Mucosa of gallbladder (tissue), 1 donor: ENCODE data around the gene PAX7. TPM values are rescaled to one million over a fixed set of nuclear protein-coding genes. Genes with fewer than 3 reads are reported as not detected.

ENCODE experiments used
- DNase-seq: peaks from one replicate; pipeline ENCODE4 v3.0.0-alpha.2; 2020; ENCODE audit warnings: low spot score
- total RNA-seq: library from RNA; stranded (reverse); gene quantifications from one replicate; pipeline ENCODE4 v1.2.1, GENCODE V29; 2021
- donor health status: DM: no; HTN: no; CAD: no.

Gene PAX7
- total RNA-seq, 1 donor from 2014 or later = not detected

GRCh38 chr1:18640228-18641004, 9.8 kb downstream of the PAX7 start:
- no peak for DNase-seq

DNA sequence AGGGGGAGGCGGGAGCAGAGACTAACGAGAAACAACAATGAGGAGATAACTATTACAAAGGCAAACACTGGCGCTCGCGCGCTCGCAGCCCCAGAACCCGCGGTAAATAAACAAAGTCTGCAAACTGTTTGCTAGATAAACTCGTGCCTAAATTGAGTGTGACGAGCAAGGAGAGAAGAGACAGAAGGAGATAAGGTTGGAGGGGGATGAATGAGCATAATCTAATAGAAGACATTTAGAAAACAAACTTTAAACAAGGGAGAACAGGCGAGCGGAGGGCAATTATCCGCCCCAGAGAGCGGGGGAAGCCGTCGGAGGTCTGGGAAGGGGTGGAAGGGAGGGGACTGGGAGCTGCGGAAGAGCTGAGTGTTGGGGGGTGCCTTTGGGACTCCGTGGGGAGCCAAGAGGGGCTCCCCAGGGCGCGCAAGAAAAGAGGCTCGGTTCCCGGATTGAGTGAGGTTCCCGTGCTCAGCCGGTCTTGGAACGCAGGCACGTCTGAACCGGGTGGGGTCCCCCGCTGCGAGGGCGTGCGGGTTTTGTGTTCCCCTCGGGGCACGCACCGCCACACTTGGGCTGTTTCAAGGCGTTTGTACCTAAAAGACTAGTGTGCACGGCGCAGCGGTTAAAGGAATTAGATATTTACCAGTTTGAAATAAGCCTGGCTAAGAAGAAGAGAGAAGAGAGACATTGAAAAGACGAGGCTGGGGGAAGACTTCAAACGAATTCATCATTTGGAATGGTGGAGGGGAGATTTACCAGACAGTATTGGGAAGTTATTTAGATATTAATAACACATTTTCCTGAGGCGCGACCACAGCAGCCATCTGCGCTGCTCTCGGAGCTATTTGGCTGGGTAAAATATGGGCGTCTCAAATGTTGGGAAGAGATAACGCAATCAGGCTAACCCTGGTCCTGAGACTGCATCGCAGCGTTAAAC, 10.6 kb downstream of the PAX7 start:
- DNase-seq = no peak

DNA sequence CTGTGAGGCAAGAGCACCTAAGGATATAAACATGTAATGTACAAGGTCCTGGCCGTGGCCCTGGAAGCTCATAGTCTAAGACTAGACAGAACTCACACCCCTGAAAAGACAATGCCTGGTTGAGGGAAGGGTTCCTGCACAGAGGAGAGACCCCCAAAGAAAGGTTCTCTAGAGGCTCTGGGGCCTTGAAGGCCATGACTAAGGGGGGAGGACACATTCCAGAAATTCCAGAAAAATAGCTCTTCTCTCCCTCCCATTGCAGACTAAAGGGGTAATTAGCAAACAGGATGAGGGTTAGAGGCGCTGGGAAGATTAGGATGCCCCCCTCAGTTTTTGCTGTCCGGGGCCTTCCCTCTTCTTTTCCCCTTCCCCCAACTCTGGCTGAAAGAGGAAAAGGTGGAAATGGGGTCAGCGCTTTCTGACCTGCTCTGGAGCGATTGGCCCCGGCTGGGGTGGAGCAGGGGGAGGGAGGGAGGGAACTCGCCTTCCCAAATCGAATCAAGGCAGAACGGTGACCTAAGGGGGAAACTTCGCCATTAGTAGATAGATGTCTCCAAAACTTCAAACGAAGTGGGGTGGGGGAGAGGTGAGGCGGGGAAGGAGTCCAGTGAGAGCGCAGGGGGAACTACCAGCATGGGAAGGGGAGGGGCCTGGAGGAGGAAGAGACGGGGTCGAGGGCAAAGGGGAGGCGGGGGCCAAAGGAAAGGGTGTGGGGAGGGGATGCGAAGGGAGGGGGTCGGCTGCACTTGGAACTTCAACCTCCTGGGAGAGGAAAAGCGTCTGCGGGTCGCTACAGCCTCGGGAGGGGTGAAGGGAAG, 11.8 kb downstream of the PAX7 start:
- no peak for DNase-seq

DNA sequence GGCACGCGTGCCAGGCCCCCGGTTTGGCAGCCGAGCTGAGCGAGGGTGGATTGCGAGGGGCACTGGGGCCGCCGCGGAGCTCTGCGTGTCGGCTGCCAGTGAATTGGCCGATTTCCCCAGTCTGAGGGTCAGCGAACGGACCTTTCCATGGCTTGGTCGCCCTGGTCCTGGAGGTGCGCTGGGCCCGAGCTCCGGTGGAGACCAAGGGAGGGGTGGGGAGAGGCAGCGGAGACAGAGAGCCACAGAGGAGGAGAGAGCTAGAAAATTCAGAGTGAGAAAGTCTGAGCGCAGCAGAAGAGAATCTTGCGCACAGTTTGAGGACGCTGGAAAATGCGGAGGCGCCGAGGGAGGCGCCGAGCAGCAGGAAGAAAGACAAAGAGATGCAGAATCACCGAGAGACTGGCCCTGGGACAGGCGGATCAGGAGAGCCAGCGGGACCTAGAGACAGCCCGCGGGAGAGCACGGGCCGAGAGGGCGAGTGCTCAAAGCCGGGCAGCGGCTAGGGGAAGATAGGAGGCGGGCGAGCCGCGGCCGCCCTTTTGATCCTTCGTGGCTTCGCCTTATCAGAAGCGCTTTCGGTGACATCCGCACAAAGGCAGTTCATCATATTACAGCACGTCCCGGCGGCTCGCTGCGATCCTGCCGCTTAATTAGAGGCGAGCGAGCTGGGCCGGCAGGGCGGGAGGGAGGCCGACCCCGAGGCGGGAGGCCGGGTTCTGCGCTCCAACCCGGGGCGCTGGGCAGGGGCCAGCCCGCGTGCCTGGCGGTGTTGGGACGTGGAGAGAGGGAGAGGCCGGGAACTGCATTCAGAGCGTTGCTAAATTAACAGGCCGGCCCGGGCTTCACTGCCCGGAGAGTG, 12.7 kb downstream of the PAX7 start:
- no peak for DNase-seq

GRCh38 chr1:18644013-18644399, 13.4 kb downstream of the PAX7 start:
- DNase-seq = no peak

DNA sequence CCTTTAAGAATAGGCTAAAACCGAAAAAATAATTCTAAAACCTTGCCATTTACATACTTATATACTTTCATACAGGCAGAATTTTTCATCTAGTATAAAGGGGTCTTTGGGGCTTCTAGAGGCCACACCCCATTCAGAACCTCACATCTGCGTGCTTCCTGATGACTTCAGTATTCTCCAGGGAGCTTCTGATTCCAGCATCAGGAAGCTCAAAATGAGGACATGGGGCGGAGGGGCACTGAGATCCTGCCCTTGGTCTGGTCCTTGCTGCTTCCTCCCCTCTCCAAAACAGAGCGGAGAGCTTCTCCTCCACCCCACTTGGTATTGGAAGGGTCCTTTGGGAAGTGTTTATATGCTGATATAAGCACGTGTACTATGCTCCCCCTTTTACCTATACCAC, 13.8 kb downstream of the PAX7 start:
- no peak for DNase-seq

DNA sequence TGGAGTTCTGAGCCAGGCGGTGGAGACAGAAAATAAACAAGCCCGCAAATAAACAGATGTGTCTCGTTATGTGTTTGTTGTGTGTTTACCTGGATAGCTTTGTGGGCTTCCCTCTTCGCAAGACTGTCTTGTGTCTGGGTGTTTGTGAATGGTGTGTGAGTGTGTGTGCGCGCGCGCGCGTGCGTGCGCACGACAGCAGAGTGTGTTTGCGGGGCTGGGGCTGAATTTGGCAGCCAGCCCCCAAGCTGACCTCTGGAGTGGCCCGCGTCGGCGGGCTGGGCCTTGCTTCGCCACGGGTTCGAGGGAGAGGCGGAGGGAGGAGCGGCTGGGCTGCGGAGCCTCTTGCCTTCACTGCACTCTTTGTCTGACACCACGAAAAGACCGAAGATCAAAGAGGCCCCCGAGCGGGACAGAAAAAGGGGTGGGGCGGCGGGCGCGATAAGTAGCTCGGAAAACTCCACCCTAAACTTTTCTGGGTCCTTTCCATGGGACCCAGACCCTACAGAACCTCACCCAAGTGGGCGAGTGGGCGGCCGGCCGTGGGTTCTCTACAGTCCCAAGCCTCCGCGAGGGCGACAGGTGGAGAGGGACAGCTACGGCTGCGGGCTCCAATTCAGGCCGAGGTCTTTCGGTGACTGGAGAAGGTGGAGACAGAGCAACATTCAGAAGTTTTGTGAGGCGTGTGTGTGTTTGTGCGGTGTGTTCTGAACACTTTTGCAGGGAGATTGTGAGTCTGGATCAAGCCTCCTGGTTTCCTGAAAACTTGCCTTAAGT, 14.5 kb downstream of the PAX7 start:
- DNase-seq = no peak

- DNase-seq = no peak
Measured at GRCh38 chr1:18645747-18646090, 15.1 kb downstream of the PAX7 start.

- no peak for DNase-seq
Measured at GRCh38 chr1:18646091-18646785, 15.6 kb downstream of the PAX7 start.

DNA sequence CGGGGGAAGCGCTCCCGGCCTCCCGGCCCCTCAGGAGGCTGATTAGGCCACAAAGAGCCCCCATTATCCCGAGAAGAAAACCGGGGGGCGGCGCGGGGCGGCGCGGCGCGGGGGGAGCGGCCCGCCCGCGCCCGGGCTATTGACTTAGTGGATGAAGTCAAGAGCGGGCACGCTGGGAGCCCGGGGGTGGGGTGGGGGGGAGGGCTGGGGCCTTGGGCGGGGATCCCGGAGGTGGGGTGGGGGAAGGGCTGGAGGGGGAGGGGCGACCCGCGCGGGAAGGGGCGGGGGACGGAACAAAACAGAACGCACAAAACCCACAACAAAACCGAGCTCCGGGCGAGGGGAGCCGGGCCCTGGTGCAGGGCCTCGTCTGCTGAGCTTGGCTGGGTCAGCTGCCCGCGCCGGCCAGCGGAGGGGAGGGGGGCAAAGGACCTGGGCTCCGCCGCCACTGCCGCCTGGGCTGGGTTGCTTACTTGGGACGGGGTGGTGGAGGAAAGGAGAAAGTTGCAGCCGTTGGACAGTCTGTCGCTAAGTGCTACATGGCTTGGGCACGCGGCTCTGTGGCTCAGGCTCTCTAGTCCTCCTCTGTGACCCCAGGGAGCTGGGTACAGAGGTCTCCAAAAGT, 16.3 kb downstream of the PAX7 start:
- no peak for DNase-seq

GRCh38 chr1:18647681-18648214, 17.1 kb downstream of the PAX7 start:
- DNase-seq = no peak

DNA sequence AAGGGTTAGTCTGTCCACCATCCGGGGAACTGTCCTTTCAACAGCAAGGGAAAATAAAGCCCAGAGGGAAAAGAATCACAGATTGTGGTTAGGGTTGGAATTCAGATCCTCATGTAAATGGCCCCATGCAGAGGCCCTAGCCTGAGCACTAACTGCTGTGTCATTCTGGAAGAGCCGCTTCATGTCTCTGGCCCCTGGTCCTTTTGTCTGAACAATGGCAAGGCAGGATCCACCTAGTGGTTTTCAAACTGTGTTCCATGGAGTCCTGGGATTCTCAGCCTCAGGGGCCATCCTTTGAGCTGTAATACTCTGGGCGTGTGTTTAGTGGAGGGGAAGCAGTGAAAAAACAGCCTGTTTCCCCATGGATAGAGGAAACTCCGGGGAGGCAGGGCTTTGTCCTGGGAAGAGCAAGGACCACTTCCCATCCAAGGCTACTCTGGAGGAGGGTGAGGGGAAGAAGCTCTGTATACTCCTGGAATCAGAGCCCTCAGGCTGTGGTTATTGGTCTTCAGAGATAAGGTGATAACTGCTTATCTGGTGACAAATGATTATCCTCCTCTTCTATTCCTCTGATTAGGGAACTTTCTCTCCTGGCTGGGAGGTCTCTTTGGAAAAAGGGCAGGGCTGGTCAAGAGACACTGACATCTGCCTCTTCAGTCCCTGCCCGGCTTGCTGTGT, 19.2 kb downstream of the PAX7 start:
- DNase-seq = no peak

DNA sequence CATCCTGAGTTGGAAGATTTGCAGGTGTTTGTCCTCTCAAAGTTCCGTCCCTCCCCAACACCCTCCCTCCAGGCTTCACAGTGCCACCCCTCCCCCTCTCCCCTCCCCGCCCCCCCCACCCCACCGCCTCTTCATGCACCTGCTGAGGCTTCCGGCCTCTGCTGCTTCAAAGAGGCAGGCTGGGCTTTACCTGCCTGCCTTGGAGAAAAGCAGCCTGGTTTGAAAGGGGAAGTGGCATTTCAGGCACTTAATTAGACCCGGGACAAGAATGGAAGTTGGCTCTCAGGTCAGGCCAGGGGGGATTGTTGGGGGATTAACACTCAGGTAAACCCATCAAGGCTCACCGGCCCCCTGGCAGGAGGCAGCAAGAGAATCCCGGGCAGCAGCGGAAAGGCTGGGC, 21.1 kb downstream of the PAX7 start:
- DNase-seq = no peak

- no peak for DNase-seq
Measured at GRCh38 chr1:18652791-18653190, 22.1 kb downstream of the PAX7 start.

- no peak for DNase-seq
Measured at GRCh38 chr1:18653367-18653766, 22.7 kb downstream of the PAX7 start.

- DNase-seq = no peak
Measured at GRCh38 chr1:18653916-18654315, 23.3 kb downstream of the PAX7 start.

- no peak for DNase-seq
Measured at GRCh38 chr1:18654599-18654998, 24.0 kb downstream of the PAX7 start.

- DNase-seq = no peak
Measured at GRCh38 chr1:18657506-18658201, 27.0 kb downstream of the PAX7 start.
